NB4 (cell line): ENCODE measurements around the gene TSKS.

Experiments
- DNase-seq: peaks from one replicate; pipeline ENCODE4 v3.0.0; 2010; ENCODE audit warnings: low read depth
- H3K4me3 ChIP-seq: one replicate; pipeline ENCODE4 v1.5.1; 2011; ENCODE audit warnings: mild to moderate bottlenecking, low read depth, low read length, moderate library complexity
- MYC ChIP-seq: IDR thresholded peaks from 2 replicates; pipeline ENCODE4 v1.6.1; 2011; ENCODE audit warnings: low read depth, low read length
- POLR2A ChIP-seq: IDR thresholded peaks from 2 replicates; pipeline ENCODE4 v1.6.1; 2011; ENCODE audit warnings: mild to moderate bottlenecking; ENCODE audit not compliant: insufficient read length; ENCODE audit errors: extremely low read depth
- TF ChIP-seq, protein P1 (sequence below): IDR thresholded peaks from one replicate; pipeline ENCODE4 v1.5.1; 2012; ENCODE audit warnings: low read depth, low read length
- TF ChIP-seq, protein P2 (sequence below): IDR thresholded peaks from 2 replicates; pipeline ENCODE4 v1.6.1; 2011; ENCODE audit warnings: low read depth, low read length

Gene TSKS

DNA sequence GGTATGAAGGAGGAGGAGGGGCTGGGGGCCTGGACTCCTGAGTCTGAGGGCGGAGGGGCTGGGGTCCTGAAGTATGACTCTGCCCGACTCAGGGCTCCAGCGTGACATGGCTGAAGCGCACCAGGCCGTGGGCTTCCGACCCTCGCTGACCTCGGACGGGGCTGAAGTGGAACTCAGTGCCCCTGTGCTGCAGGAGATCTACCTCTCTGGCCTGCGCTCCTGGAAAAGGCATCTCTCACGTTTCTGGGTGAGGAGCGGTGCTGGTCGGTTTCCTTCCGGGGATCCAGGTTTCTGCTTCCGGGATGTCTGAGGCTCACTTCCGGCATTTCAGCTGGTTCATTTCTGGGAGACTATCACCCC lies 71.0 kb downstream of the TSKS start:
- TF ChIP-seq, protein P1, sequence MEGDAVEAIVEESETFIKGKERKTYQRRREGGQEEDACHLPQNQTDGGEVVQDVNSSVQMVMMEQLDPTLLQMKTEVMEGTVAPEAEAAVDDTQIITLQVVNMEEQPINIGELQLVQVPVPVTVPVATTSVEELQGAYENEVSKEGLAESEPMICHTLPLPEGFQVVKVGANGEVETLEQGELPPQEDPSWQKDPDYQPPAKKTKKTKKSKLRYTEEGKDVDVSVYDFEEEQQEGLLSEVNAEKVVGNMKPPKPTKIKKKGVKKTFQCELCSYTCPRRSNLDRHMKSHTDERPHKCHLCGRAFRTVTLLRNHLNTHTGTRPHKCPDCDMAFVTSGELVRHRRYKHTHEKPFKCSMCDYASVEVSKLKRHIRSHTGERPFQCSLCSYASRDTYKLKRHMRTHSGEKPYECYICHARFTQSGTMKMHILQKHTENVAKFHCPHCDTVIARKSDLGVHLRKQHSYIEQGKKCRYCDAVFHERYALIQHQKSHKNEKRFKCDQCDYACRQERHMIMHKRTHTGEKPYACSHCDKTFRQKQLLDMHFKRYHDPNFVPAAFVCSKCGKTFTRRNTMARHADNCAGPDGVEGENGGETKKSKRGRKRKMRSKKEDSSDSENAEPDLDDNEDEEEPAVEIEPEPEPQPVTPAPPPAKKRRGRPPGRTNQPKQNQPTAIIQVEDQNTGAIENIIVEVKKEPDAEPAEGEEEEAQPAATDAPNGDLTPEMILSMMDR, result no peak
- no peak for TF ChIP-seq MYC
- TF ChIP-seq, protein P2, sequence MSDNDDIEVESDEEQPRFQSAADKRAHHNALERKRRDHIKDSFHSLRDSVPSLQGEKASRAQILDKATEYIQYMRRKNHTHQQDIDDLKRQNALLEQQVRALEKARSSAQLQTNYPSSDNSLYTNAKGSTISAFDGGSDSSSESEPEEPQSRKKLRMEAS, result no peak
- no peak for TF ChIP-seq POLR2A
- H3K4me3 ChIP-seq, result no peak overlapping the region
- DNase-seq, result no peak

DNA sequence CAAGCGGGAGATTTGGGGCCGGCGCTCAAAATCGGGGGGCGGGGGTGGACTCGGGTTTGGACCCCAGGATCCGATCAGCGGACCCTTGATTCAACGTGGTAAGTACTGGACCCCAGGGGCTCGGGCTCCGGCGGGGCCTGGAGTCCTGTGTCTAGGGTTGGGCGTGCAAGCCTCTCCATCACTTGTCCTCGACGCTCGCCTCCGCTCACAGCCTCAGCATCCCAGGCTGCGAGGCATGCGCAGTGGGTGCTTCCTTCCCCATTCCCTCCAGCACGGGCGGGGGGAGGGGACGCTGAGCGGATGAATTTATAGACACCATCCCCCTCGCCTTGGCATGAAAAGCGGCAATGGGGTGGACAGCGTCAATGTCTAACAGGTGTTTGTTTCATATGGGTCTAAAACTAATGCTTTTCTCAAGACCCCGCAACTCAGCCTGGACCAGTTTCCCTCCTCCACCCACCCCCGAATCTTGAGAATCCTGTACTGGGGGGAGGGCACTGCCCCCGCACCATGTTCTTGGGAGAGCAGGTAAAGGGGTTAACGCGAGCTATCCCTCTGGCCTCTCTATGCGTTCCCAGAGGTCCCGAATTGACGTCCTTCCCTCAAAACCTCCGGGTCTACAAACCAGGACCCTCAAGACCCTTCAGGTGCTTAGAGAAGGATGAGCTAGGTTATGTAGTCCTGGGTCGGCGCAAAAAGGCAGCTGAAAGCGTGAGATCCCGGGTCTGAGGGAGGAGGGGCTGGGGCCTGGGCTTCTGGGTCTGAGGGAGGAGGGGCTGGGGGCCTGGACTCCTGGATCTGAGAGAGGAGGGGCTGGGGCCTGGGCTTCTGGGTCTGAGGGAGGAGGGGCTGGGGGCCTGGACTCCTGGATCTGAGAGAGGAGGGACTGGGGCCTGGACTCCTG lies 71.6 kb downstream of the TSKS start:
- TF ChIP-seq, protein P1, result no peak
- TF ChIP-seq POLR2A, result no peak
- TF ChIP-seq, protein P2, result no peak
- no peak for TF ChIP-seq MYC
- H3K4me3 ChIP-seq, result no peak overlapping the region
- peak; percentile 14 for DNase-seq

DNA sequence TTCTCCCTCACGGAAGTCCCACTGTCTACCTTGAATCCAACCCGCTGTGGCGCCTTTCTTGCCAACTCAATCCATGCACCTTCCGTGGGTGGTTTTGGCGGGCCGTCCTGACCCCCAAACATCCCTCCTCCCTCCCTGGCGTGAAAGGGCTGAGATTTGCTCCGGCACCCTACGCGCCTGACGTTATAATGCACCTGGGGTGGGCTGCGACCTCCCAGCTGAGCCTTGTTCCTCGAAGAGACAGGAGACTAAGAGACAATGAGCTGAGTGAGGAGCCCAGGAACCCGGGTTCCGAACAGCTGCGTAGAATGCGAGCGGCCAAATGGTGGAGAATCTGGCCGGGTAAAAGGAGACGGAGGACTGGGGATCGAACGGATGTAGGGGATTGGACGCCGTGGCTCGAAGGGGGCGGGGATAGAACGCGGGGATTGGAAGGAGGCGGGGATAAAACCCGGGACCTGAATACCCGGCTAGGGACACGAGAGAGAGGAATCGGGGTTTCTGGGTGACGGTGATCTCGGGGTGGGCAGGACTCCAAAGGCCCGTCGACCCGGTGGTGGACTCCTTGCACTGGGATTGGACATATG lies 72.4 kb downstream of the TSKS start, which contains the start of gene CPT1C:
Gene CPT1C (plus strand): TSS at position 461 of the 587 bp plus-strand sequence. CDS start 1,137 bp downstream, outside the sequence.
- TF ChIP-seq MYC (no peak), POLR2A (no peak)
- TF ChIP-seq, protein P2, result no peak
- TF ChIP-seq, protein P1, result no peak
- peak; percentile 15 for DNase-seq
- no peak within 1 kb of the TSS for H3K4me3 ChIP-seq

DNA sequence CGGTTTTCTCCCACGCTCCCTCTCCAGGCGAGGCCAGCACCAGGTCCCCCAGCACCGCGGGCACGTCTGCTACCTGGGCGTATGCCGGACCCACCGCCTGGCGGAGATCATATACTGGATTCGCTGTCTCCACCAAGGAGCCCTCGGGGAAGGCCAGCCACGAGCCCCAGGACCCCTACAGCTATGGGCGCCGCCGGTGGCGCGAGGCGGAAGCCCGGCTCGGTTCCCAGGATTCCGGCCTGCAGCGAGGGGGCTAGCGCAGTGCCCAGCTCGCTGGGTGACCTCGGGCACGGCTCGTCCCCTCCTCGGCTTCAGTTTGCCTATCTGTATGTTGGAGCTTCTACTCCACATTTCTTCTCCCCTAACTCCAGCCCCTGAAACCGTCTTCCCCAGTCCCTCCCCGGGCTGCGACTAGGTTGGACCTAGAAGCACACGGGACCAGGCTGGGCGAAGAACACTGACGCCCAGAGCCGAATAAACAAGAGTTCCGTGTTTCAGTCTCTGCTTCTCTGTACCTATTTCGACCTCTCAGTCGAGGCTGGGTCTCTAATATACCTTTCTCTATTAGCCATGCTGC lies 72.9 kb downstream of the TSKS start:
- no peak for DNase-seq
- no peak overlapping the region for H3K4me3 ChIP-seq
- TF ChIP-seq, protein P2, result no peak
- TF ChIP-seq MYC (no peak), POLR2A (no peak)
- TF ChIP-seq, protein P1, result no peak
